Measurements from ENCODE around the gene DYNC1H1.
"Not testable (repeated sequence)": the region's sequence is repeated elsewhere in the genome, so short reads cannot be mapped to it uniquely, and the experiment has no call there.

Gene DYNC1H1

GRCh38 chr14:102081231-102082080 is 117.1 kb downstream of the DYNC1H1 start:
- Histone ChIP-seq H3K27ac (ENCODE audit: low read length) (no peak overlapping the region), H3K36me3 (ENCODE audit: insufficient read depth, low read depth, low read length) (peaks cover 81% of the 10 kb centered on the region), H3K9me3 (ENCODE audit: insufficient read depth, low read depth, low read length) (no peaks in the 10 kb centered on the region), H3K4me1 (ENCODE audit: insufficient read depth, low read length) (peaks cover 6% of the 10 kb centered on the region), H3K4me3 (ENCODE audit: low read length) (no peak overlapping the region), H3K27me3 (ENCODE audit: insufficient read depth, low read length) (no peaks in the 10 kb centered on the region), H3K9ac (ENCODE audit: low read depth, low read length) (no peak overlapping the region)

GRCh38 chr14:102084522-102084921 is 120.1 kb downstream of the DYNC1H1 start:
- H3K27ac ChIP-seq (ENCODE audit: low read length); H3K27me3 ChIP-seq (ENCODE audit: insufficient read depth, low read length); H3K9me3 ChIP-seq (ENCODE audit: insufficient read depth, low read depth, low read length); H3K9ac ChIP-seq (ENCODE audit: low read depth, low read length): not testable (repeated sequence)
- Histone ChIP-seq H3K4me3 (ENCODE audit: low read length) (peak overlapping the region; percentile 97), H3K4me1 (ENCODE audit: insufficient read depth, low read length) (peaks cover 10% of the 10 kb centered on the region), H3K36me3 (ENCODE audit: insufficient read depth, low read depth, low read length) (peaks cover 68% of the 10 kb centered on the region)

GRCh38 chr14:102084931-102085330 is 120.6 kb downstream of the DYNC1H1 start:
- H3K9me3 ChIP-seq (ENCODE audit: insufficient read depth, low read depth, low read length) = no peaks in the 10 kb centered on the region
- no peak overlapping the region; the same call in 1 of the 2 replicates for H3K9ac ChIP-seq (ENCODE audit: low read depth, low read length)
- peaks cover 63% of the 10 kb centered on the region for H3K36me3 ChIP-seq (ENCODE audit: insufficient read depth, low read depth, low read length)
- no peak overlapping the region for H3K27ac ChIP-seq (ENCODE audit: low read length)
- H3K4me3 ChIP-seq (ENCODE audit: low read length) = peak overlapping the region; percentile 97
- no peaks in the 10 kb centered on the region for H3K27me3 ChIP-seq (ENCODE audit: insufficient read depth, low read length)
- H3K4me1 ChIP-seq (ENCODE audit: insufficient read depth, low read length) = peaks cover 10% of the 10 kb centered on the region

- Histone ChIP-seq H3K27ac (ENCODE audit: low read length) (no peak overlapping the region), H3K27me3 (ENCODE audit: insufficient read depth, low read length) (no peaks in the 10 kb centered on the region), H3K4me1 (ENCODE audit: insufficient read depth, low read length) (peaks cover 10% of the 10 kb centered on the region), H3K4me3 (ENCODE audit: low read length) (peak overlapping the region; percentile 97), H3K9me3 (ENCODE audit: insufficient read depth, low read depth, low read length) (no peaks in the 10 kb centered on the region), H3K36me3 (ENCODE audit: insufficient read depth, low read depth, low read length) (peaks cover 58% of the 10 kb centered on the region), H3K9ac (ENCODE audit: low read depth, low read length) (peak overlapping the region; percentile 98; the same call in 1 of the 2 replicates)
Observed at GRCh38 chr14:102085488-102085887, 121.1 kb downstream of the DYNC1H1 start.

- Histone ChIP-seq H3K9ac (ENCODE audit: low read depth, low read length) (peak overlapping the region; percentile 98), H3K4me3 (ENCODE audit: low read length) (peak overlapping the region; percentile 97), H3K27me3 (ENCODE audit: insufficient read depth, low read length) (no peaks in the 10 kb centered on the region), H3K9me3 (ENCODE audit: insufficient read depth, low read depth, low read length) (no peaks in the 10 kb centered on the region), H3K4me1 (ENCODE audit: insufficient read depth, low read length) (peaks cover 10% of the 10 kb centered on the region), H3K36me3 (ENCODE audit: insufficient read depth, low read depth, low read length) (peaks cover 51% of the 10 kb centered on the region), H3K27ac (ENCODE audit: low read length) (no peak overlapping the region)
Observed at GRCh38 chr14:102085948-102086708, 121.8 kb downstream of the DYNC1H1 start.

GRCh38 chr14:102086709-102086971 is 122.3 kb downstream of the DYNC1H1 start:
- Histone ChIP-seq H3K9ac (ENCODE audit: low read depth, low read length) (peak overlapping the region; percentile 98), H3K4me1 (ENCODE audit: insufficient read depth, low read length) (peaks cover 10% of the 10 kb centered on the region), H3K36me3 (ENCODE audit: insufficient read depth, low read depth, low read length) (peaks cover 46% of the 10 kb centered on the region), H3K4me3 (ENCODE audit: low read length) (peak overlapping the region; percentile 97; the same call in 1 of the 2 replicates), H3K27ac (ENCODE audit: low read length) (no peak overlapping the region), H3K9me3 (ENCODE audit: insufficient read depth, low read depth, low read length) (no peaks in the 10 kb centered on the region), H3K27me3 (ENCODE audit: insufficient read depth, low read length) (no peaks in the 10 kb centered on the region)

GRCh38 chr14:102086972-102087761 is 122.8 kb downstream of the DYNC1H1 start, which contains the start of gene HSP90AA1:
TSS of gene HSP90AA1 (minus strand) at chr14:102087044. CDS start at chr14:102086378, 666 bp downstream.
- H3K27me3 ChIP-seq (ENCODE audit: insufficient read depth, low read length) = no peaks in the 10 kb centered on the region
- peaks cover 10% of the 10 kb centered on the region for H3K4me1 ChIP-seq (ENCODE audit: insufficient read depth, low read length)
- H3K9ac ChIP-seq (ENCODE audit: low read depth, low read length) = peak within 1 kb of the TSS; percentile 98
- peak within 1 kb of the TSS; percentile 97 for H3K4me3 ChIP-seq (ENCODE audit: low read length)
- H3K36me3 ChIP-seq (ENCODE audit: insufficient read depth, low read depth, low read length) = peaks cover 41% of the 10 kb centered on the region
- H3K9me3 ChIP-seq (ENCODE audit: insufficient read depth, low read depth, low read length) = no peaks in the 10 kb centered on the region
- peak within 1 kb of the TSS; percentile 62 for H3K27ac ChIP-seq (ENCODE audit: low read length)

DNA sequence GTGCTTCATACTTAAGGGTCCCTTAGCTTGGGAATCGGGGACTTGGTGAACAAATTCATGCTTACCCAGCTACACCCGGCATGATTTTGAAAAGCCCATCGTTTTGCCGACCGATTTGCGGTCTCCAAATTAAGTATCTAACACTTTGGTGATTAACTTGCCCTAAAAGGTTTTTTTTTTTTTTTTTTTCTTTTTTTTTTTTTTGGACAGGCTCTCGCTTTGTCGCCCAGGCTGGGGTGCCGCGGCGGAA is 123.3 kb downstream of the DYNC1H1 start:
- no peaks in the 10 kb centered on the region for H3K27me3 ChIP-seq (ENCODE audit: insufficient read depth, low read length)
- H3K9me3 ChIP-seq (ENCODE audit: insufficient read depth, low read depth, low read length) = no peaks in the 10 kb centered on the region
- H3K4me1 ChIP-seq (ENCODE audit: insufficient read depth, low read length) = peaks cover 10% of the 10 kb centered on the region
- H3K36me3 ChIP-seq (ENCODE audit: insufficient read depth, low read depth, low read length) = peaks cover 36% of the 10 kb centered on the region
- peak overlapping the region; percentile 84 for H3K9ac ChIP-seq (ENCODE audit: low read depth, low read length)
- H3K4me3 ChIP-seq (ENCODE audit: low read length) = peak overlapping the region; percentile 77
- peak overlapping the region; percentile 62 for H3K27ac ChIP-seq (ENCODE audit: low read length)

- peaks cover 10% of the 10 kb centered on the region for H3K4me1 ChIP-seq (ENCODE audit: insufficient read depth, low read length)
- H3K27ac ChIP-seq (ENCODE audit: low read length) = peak overlapping the region; percentile 62
- H3K27me3 ChIP-seq (ENCODE audit: insufficient read depth, low read length) = no peaks in the 10 kb centered on the region
Observed at GRCh38 chr14:102088012-102088792, 123.8 kb downstream of the DYNC1H1 start.

GRCh38 chr14:102089621-102090343 is 125.4 kb downstream of the DYNC1H1 start:
- peaks cover 10% of the 10 kb centered on the region for H3K4me1 ChIP-seq (ENCODE audit: insufficient read depth, low read length)
- H3K36me3 ChIP-seq (ENCODE audit: insufficient read depth, low read depth, low read length) = peaks cover 15% of the 10 kb centered on the region
- no peak overlapping the region for H3K4me3 ChIP-seq (ENCODE audit: low read length)
- no peaks in the 10 kb centered on the region for H3K9me3 ChIP-seq (ENCODE audit: insufficient read depth, low read depth, low read length)
- H3K27ac ChIP-seq (ENCODE audit: low read length) = no peak overlapping the region
- H3K27me3 ChIP-seq (ENCODE audit: insufficient read depth, low read length) = no peaks in the 10 kb centered on the region
- no peak overlapping the region for H3K9ac ChIP-seq (ENCODE audit: low read depth, low read length)

More at GRCh38 chr14:102088012-102088792, 123.8 kb downstream of the DYNC1H1 start:
- peak overlapping the region; percentile 84 for H3K9ac ChIP-seq (ENCODE audit: low read depth, low read length)
- H3K9me3 ChIP-seq (ENCODE audit: insufficient read depth, low read depth, low read length) = no peaks in the 10 kb centered on the region
- peaks cover 31% of the 10 kb centered on the region for H3K36me3 ChIP-seq (ENCODE audit: insufficient read depth, low read depth, low read length)
- peak overlapping the region; percentile 77 for H3K4me3 ChIP-seq (ENCODE audit: low read length)
